ENCODE results near the gene FCAMR. TPM values are rescaled to one million over a fixed set of nuclear protein-coding genes. Genes with fewer than 3 reads are reported as not detected.

The FCAMR gene
- total RNA-seq, 1 donor from 2014 or later: not detected

DNA sequence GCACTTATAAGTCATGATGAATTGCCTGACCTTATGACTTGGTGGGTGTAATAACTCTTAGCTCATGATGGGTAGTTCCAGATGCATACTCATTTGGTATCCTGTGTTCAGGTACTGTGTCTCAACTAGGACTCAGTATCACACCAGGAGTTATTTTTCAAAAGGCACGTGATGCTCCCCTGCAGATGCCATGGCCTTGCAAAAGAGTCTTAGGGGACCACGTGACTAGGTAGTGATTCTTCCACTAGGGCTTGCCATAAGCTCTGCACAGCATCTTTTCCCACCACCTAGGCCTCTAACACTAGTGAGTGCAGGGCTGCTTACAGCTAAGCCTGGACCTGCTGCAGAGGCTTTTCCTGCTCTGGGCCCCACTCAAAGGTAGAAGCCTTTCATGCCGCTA is 3.9 kb upstream of the FCAMR start:
- Mint-ChIP-seq H3K9me3 (ENCODE audit: unreplicated experiment) (no peaks in the 10 kb centered on the region), H3K4me1 (ENCODE audit: low read depth, unreplicated experiment) (no peaks in the 10 kb centered on the region), H3K27me3 (ENCODE audit: low read depth, unreplicated experiment) (peaks cover 63% of the 10 kb centered on the region), H3K36me3 (ENCODE audit: low read depth, unreplicated experiment) (no peaks in the 10 kb centered on the region), H3K4me3 (ENCODE audit: unreplicated experiment) (no peak overlapping the region), H3K27ac (ENCODE audit: unreplicated experiment) (no peak overlapping the region)
- DNase-seq (ENCODE audit: low read depth): no peak
- no peak overlapping the region for H3K9ac ChIP-seq (ENCODE audit: low read length)
- H3K4me2 ChIP-seq (ENCODE audit: low read length): no peak overlapping the region
- no peaks in the 10 kb centered on the region for H3K79me2 ChIP-seq (ENCODE audit: insufficient read depth, low read length)
- TF ChIP-seq EZH2 (IDR thresholded peaks at IDR 0.05; ENCODE audit: insufficient read depth, low read length): no peak
- TF ChIP-seq, protein P1, sequence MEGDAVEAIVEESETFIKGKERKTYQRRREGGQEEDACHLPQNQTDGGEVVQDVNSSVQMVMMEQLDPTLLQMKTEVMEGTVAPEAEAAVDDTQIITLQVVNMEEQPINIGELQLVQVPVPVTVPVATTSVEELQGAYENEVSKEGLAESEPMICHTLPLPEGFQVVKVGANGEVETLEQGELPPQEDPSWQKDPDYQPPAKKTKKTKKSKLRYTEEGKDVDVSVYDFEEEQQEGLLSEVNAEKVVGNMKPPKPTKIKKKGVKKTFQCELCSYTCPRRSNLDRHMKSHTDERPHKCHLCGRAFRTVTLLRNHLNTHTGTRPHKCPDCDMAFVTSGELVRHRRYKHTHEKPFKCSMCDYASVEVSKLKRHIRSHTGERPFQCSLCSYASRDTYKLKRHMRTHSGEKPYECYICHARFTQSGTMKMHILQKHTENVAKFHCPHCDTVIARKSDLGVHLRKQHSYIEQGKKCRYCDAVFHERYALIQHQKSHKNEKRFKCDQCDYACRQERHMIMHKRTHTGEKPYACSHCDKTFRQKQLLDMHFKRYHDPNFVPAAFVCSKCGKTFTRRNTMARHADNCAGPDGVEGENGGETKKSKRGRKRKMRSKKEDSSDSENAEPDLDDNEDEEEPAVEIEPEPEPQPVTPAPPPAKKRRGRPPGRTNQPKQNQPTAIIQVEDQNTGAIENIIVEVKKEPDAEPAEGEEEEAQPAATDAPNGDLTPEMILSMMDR (IDR thresholded peaks at IDR 0.05; ENCODE audit: insufficient read depth, low read depth, low read length): no peak
- no peak overlapping the region for H3K4me3 ChIP-seq (ENCODE audit: insufficient read depth, low read depth, low read length)
- no peaks in the 10 kb centered on the region for H3K36me3 ChIP-seq (ENCODE audit: insufficient read depth, low read length)
- no peaks in the 10 kb centered on the region for H4K20me1 ChIP-seq (ENCODE audit: insufficient read depth, low read length)
- no peak overlapping the region for H3K27ac ChIP-seq (ENCODE audit: low read depth, low read length)
- no peaks in the 10 kb centered on the region for H3K4me1 ChIP-seq (ENCODE audit: insufficient read depth, low read length)
- H3K9me3 ChIP-seq (ENCODE audit: insufficient read depth, low read depth, low read length): no peaks in the 10 kb centered on the region
- H3K27me3 ChIP-seq (ENCODE audit: insufficient read depth, low read length): peaks cover 27% of the 10 kb centered on the region
- no peak overlapping the region for H2AFZ ChIP-seq (ENCODE audit: low read depth, low read length)
- FAIRE-seq: no peak

DNA sequence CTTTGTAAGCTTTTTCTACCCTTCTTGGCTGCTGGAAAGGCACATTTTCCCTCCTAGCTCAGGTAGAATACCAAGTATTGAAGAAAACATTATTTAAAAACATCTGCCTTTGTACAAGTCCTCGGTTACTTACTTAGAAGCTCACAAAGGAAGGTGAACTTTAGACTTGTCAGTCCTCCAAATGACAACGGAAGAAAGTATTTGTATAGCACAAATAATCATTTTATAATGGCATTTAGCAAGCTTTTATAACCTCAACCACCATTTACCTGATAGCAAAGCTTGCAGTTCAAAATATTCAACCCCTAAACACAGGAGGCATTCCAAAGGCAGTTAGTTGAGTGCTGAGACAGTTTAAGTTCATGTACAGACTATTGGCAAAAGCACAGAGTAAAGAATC is 2.5 kb upstream of the FCAMR start:
- FAIRE-seq (no peak), DNase-seq (ENCODE audit: low read depth) (no peak)
- H3K9me3 Mint-ChIP-seq (ENCODE audit: unreplicated experiment): no peaks in the 10 kb centered on the region
- no peak overlapping the region for H3K4me3 Mint-ChIP-seq (ENCODE audit: unreplicated experiment)
- no peak overlapping the region for H3K27ac Mint-ChIP-seq (ENCODE audit: unreplicated experiment)
- Histone ChIP-seq H3K4me2 (ENCODE audit: low read length) (no peak overlapping the region), H2AFZ (ENCODE audit: low read depth, low read length) (no peak overlapping the region), H3K9me3 (ENCODE audit: insufficient read depth, low read depth, low read length) (no peaks in the 10 kb centered on the region), H3K4me1 (ENCODE audit: insufficient read depth, low read length) (no peaks in the 10 kb centered on the region), H3K27ac (ENCODE audit: low read depth, low read length) (no peak overlapping the region), H3K4me3 (ENCODE audit: insufficient read depth, low read depth, low read length) (no peak overlapping the region), H3K27me3 (ENCODE audit: insufficient read depth, low read length) (peaks cover 23% of the 10 kb centered on the region), H3K79me2 (ENCODE audit: insufficient read depth, low read length) (no peaks in the 10 kb centered on the region), H3K36me3 (ENCODE audit: insufficient read depth, low read length) (no peaks in the 10 kb centered on the region), H3K9ac (ENCODE audit: low read length) (no peak overlapping the region), H4K20me1 (ENCODE audit: insufficient read depth, low read length) (no peaks in the 10 kb centered on the region)
- H3K27me3 Mint-ChIP-seq (ENCODE audit: low read depth, unreplicated experiment): peaks cover 75% of the 10 kb centered on the region
- TF ChIP-seq, protein P1 (IDR thresholded peaks at IDR 0.05; ENCODE audit: insufficient read depth, low read depth, low read length): no peak
- TF ChIP-seq EZH2 (IDR thresholded peaks at IDR 0.05; ENCODE audit: insufficient read depth, low read length): no peak
- no peaks in the 10 kb centered on the region for H3K36me3 Mint-ChIP-seq (ENCODE audit: low read depth, unreplicated experiment)
- peaks cover under 1% of the 10 kb centered on the region for H3K4me1 Mint-ChIP-seq (ENCODE audit: low read depth, unreplicated experiment)

DNA sequence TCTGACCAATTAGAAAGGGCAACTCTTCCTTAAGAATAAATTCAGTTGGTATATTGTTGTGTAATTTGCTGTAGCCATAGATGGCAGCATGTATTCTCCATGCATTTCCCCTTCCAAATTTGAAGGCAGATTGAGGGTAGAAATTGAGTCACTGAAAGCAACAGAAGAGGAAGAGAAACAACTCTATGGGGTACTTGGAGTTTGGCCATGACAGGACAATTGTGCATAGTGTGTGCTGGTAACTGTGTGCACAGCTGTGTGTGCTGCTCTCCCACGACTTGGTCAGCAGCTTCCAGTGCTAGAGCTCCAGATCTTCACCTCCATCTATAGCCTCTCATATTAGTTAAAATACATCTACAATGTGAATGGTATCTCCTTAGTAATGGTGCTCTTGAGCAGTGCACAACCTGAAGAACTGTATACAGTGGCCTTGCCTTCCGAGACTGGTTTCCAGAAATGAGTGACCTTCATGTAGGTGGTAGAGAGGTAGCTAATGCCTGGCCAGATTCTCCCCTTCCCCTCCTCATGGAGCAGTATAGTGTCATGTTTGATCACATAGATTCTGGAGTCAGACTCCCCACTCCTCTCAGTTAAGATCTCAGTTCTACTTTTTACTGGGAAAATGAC is 882 bp upstream of the FCAMR start:
- Mint-ChIP-seq H3K4me1 (ENCODE audit: low read depth, unreplicated experiment) (peaks cover 6% of the 10 kb centered on the region), H3K9me3 (ENCODE audit: unreplicated experiment) (no peaks in the 10 kb centered on the region)
- no peak for DNase-seq (ENCODE audit: low read depth)

More for the DNA sequence above, 882 bp upstream of the FCAMR start:
- H2AFZ ChIP-seq (ENCODE audit: low read depth, low read length): no peak overlapping the region
- no peak overlapping the region for H3K4me3 ChIP-seq (ENCODE audit: insufficient read depth, low read depth, low read length)
- no peak overlapping the region for H3K27ac ChIP-seq (ENCODE audit: low read depth, low read length)
- Mint-ChIP-seq H3K27ac (ENCODE audit: unreplicated experiment) (no peak overlapping the region), H3K27me3 (ENCODE audit: low read depth, unreplicated experiment) (peaks cover 66% of the 10 kb centered on the region), H3K36me3 (ENCODE audit: low read depth, unreplicated experiment) (no peaks in the 10 kb centered on the region), H3K4me3 (ENCODE audit: unreplicated experiment) (no peak overlapping the region)
- H3K9me3 ChIP-seq (ENCODE audit: insufficient read depth, low read depth, low read length): no peaks in the 10 kb centered on the region
- no peak for FAIRE-seq
- no peaks in the 10 kb centered on the region for H3K4me1 ChIP-seq (ENCODE audit: insufficient read depth, low read length)
- peaks cover 13% of the 10 kb centered on the region for H3K27me3 ChIP-seq (ENCODE audit: insufficient read depth, low read length)
- H4K20me1 ChIP-seq (ENCODE audit: insufficient read depth, low read length): no peaks in the 10 kb centered on the region
- no peak for TF ChIP-seq EZH2 (IDR thresholded peaks at IDR 0.05; ENCODE audit: insufficient read depth, low read length)
- TF ChIP-seq, protein P1 (IDR thresholded peaks at IDR 0.05; ENCODE audit: insufficient read depth, low read depth, low read length): no peak
- H3K4me2 ChIP-seq (ENCODE audit: low read length): no peak overlapping the region
- no peaks in the 10 kb centered on the region for H3K36me3 ChIP-seq (ENCODE audit: insufficient read depth, low read length)
- H3K9ac ChIP-seq (ENCODE audit: low read length): no peak overlapping the region
- H3K79me2 ChIP-seq (ENCODE audit: insufficient read depth, low read length): no peaks in the 10 kb centered on the region

All from astrocyte (in vitro differentiated cells and primary cell).